ENCODE measurements around the gene BOC. TPM values are rescaled to one million over a fixed set of nuclear protein-coding genes. Genes with fewer than 3 reads are reported as not detected.
A peak's percentile ranks its signal among the peaks of the same experiment; 100 is the strongest.

BOC gene
- total and polyA plus RNA-seq, 4 donors = 6.6 to 164 (median 26.8) TPM

DNA sequence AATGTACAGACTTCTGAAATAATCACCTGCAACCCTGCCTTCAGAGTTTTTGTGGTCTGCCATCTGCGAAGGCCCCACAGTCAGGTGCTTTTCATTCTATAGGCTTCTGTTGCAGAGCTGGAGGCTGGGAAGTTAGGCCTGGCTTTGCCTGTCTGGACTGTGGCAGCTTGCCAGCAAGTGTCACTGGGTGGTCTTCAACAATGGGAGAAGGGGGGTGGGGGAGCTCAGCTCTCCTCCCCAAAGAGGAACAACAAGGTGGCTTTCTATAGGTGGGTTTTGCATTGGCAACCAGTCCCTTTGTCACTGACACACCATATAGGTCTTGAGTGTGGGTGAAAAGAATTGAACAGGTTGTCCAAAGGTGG, 7.3 kb downstream of the BOC start:
- intact Hi-C loops (cut with DNase I) = no loop called here
- Histone ChIP-seq H3K27ac (ENCODE audit: low read depth in 1 of 2, low read length in 2 of 2) (no peak overlapping the region), H3K36me3 (ENCODE audit: control insufficient read depth in 1 of 2, insufficient read depth in 2 of 2, low read length in 1 of 2) (peaks cover 0 to 3% of the 10 kb centered on the region in 2 donors), H3K4me1 (ENCODE audit: control insufficient read depth in 1 of 2, insufficient read depth in 2 of 2, low read length in 2 of 2) (no peaks in the 10 kb centered on the region), H3K4me3 (ENCODE audit: low read length in 2 of 2) (no peak overlapping the region), H3K9me3 (ENCODE audit: control insufficient read depth, low read length) (no peaks in the 10 kb centered on the region), H3K27me3 (ENCODE audit: control insufficient read depth in 1 of 2, insufficient read depth in 2 of 2, low read length in 1 of 2) (no peaks in the 10 kb centered on the region)
- WGBS, 2 donors = 95 to 100% methylated on average over 1 of the region's 1 CpG
- no peak for DNase-seq
- no peak for ATAC-seq (ENCODE audit: low FRiP score)

DNA sequence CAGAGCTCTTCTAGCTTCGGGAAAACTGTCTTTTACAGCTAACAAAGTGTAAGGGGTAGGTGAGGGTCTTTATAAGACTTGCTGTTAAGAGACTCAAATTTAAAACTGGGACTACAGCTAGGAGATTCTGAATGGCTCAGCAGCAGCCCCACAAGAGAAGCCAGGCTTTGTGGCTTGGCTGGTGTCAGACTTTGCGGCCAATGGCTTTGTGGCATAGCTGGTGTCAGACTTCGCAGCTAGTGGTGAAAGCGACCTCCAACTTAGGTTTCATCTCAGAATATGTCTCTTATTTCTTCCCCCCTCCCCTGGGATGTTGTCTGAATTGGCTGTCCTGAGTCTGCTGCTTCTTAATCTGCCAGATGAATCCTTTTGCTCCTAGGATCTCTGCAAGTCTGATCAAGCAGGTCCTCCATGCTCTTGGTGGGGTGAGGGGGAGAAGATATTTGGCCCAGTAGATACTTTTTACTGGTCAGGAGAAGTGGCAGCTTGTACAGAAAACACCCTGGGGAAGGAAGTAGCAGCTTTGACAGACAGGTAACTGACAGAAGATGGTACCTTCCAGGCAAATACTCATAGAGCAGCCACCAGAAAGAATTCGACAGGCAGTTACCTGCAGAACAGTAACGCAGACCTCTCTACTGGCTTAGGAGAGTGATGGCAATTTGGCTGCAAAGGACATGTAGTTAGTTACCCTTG, 8.4 kb downstream of the BOC start:
- no peak for ATAC-seq (ENCODE audit: low FRiP score)
- no peak for DNase-seq
- H3K4me1 ChIP-seq (ENCODE audit: control insufficient read depth in 1 of 2, insufficient read depth in 2 of 2, low read length in 2 of 2) = no peaks in the 10 kb centered on the region

DNA sequence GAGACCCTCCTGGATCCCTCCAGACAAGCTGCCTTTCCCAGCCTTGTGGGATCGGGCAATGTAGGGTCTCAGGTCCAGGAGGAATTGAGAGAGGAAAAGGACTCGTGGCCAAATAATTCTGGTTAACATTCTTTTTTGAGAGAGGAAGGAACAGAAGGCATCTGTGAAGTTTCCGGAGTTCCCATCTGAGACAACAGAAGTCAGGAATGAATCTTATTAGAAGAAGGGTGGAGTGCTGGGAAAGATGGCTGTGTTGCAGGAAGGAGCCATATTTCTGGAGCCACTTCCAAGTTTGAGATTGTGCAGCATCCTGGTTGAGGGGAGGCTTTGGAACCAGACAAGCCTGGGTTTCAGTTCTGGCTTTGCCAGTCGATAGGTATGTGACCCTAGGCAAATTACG, 9.4 kb downstream of the BOC start:
- Histone ChIP-seq H3K27me3 (ENCODE audit: control insufficient read depth in 1 of 2, insufficient read depth in 2 of 2, low read length in 1 of 2) (no peaks in the 10 kb centered on the region), H3K4me1 (ENCODE audit: control insufficient read depth in 1 of 2, insufficient read depth in 2 of 2, low read length in 2 of 2) (no peaks in the 10 kb centered on the region), H3K36me3 (ENCODE audit: control insufficient read depth in 1 of 2, insufficient read depth in 2 of 2, low read length in 1 of 2) (peaks cover 0 to 3% of the 10 kb centered on the region in 2 donors), H3K4me3 (ENCODE audit: low read length in 2 of 2) (no peak overlapping the region), H3K27ac (ENCODE audit: low read depth in 1 of 2, low read length in 2 of 2) (no peak overlapping the region), H3K9me3 (ENCODE audit: control insufficient read depth, low read length) (no peaks in the 10 kb centered on the region)
- DNase-seq (no peak), ATAC-seq (ENCODE audit: low FRiP score) (no peak)
- 93 to 97% methylated on average over 5 of the region's 5 CpGs for WGBS, 2 donors
- intact Hi-C loops (cut with DNase I) = no loop called here

More for the DNA sequence above, 8.4 kb downstream of the BOC start:
- Histone ChIP-seq H3K36me3 (ENCODE audit: control insufficient read depth in 1 of 2, insufficient read depth in 2 of 2, low read length in 1 of 2) (peaks cover 0 to 3% of the 10 kb centered on the region in 2 donors), H3K4me3 (ENCODE audit: low read length in 2 of 2) (no peak overlapping the region), H3K27me3 (ENCODE audit: control insufficient read depth in 1 of 2, insufficient read depth in 2 of 2, low read length in 1 of 2) (no peaks in the 10 kb centered on the region), H3K27ac (ENCODE audit: low read depth in 1 of 2, low read length in 2 of 2) (no peak overlapping the region), H3K9me3 (ENCODE audit: control insufficient read depth, low read length) (no peaks in the 10 kb centered on the region)
- intact Hi-C loops (cut with DNase I) = no loop called here
- WGBS, 2 donors = 73 to 80% methylated on average over 6 of the region's 6 CpGs

DNA sequence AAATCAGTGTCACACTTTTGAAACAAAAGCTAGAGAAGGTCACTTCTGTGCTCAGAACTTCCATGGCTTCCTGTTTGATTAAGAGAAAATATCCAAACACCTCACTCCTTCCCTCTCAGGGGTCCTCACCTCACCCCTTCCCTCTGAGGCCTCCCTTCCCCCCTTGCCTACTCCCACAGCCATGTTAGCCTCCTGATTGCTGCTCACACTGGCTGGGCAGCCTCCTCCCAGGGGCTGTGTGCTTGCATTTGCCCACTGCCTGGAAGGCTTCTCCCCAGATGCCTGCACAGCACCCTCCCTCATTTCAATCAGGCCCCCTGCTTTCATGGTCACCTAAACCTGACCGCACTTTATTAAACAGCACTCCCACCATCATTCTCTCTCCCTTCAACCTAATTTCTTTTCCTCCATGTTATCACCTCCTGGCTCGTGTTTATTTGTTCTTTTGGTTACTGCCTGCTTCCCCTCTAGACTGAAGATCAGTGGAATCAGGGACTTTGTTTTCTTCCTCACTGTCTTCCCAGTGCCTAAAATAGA, 10.4 kb downstream of the BOC start:
- Histone ChIP-seq H3K4me3 (ENCODE audit: low read length in 2 of 2) (no peak overlapping the region), H3K27ac (ENCODE audit: low read depth in 1 of 2, low read length in 2 of 2) (no peak overlapping the region), H3K27me3 (ENCODE audit: control insufficient read depth in 1 of 2, insufficient read depth in 2 of 2, low read length in 1 of 2) (no peaks in the 10 kb centered on the region), H3K9me3 (ENCODE audit: control insufficient read depth, low read length) (no peaks in the 10 kb centered on the region), H3K4me1 (ENCODE audit: control insufficient read depth in 1 of 2, insufficient read depth in 2 of 2, low read length in 2 of 2) (no peaks in the 10 kb centered on the region), H3K36me3 (ENCODE audit: control insufficient read depth in 1 of 2, insufficient read depth in 2 of 2, low read length in 1 of 2) (peaks cover 0 to 3% of the 10 kb centered on the region in 2 donors)
- WGBS, 2 donors = 85 to 89% methylated on average over 2 of the region's 2 CpGs
- intact Hi-C loops (cut with DNase I) = no loop called here
- DNase-seq (no peak), ATAC-seq (ENCODE audit: low FRiP score) (no peak)

DNA sequence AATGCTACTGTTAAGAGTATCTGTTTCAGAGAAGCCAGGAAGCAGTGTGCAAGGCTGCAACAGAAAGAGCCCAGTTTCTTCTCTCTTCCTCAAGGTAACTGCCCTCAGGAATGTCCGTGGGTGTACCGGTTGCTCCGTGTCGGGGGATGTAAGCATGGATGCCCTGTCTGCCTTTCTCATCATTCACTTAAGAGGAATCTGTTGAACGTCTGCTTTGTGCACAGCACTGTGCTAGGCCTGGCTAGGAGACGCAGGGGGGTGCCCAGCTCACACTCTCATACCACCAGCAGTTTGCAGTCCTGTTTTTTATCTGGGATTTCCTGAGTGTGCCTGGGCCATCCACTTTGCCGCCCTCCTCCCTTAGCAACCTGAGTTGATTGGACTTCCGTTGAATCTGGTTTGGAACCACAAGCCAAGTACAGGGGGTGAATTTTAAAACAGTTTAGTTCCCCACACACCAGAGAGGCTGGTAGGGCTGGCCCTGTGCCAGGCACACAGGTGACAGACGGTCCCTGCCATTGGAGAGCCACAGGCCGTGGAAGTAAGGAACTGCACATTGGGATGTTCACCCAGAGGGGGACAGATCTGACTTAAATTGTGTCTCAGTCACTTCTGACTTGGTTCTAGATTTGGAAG, 11.2 kb downstream of the BOC start:
- Histone ChIP-seq H3K36me3 (ENCODE audit: control insufficient read depth in 1 of 2, insufficient read depth in 2 of 2, low read length in 1 of 2) (peaks cover 0 to 3% of the 10 kb centered on the region in 2 donors), H3K27ac (ENCODE audit: low read depth in 1 of 2, low read length in 2 of 2) (no peak overlapping the region), H3K27me3 (ENCODE audit: control insufficient read depth in 1 of 2, insufficient read depth in 2 of 2, low read length in 1 of 2) (no peaks in the 10 kb centered on the region), H3K9me3 (ENCODE audit: control insufficient read depth, low read length) (no peaks in the 10 kb centered on the region), H3K4me1 (ENCODE audit: control insufficient read depth in 1 of 2, insufficient read depth in 2 of 2, low read length in 2 of 2) (no peaks in the 10 kb centered on the region), H3K4me3 (ENCODE audit: low read length in 2 of 2) (no peak overlapping the region)
- no peak for DNase-seq
- 83 to 91% methylated on average over 10 of the region's 10 CpGs for WGBS, 2 donors
- ATAC-seq (ENCODE audit: low FRiP score) = no peak
- intact Hi-C loops (cut with DNase I) = no loop called here

DNA sequence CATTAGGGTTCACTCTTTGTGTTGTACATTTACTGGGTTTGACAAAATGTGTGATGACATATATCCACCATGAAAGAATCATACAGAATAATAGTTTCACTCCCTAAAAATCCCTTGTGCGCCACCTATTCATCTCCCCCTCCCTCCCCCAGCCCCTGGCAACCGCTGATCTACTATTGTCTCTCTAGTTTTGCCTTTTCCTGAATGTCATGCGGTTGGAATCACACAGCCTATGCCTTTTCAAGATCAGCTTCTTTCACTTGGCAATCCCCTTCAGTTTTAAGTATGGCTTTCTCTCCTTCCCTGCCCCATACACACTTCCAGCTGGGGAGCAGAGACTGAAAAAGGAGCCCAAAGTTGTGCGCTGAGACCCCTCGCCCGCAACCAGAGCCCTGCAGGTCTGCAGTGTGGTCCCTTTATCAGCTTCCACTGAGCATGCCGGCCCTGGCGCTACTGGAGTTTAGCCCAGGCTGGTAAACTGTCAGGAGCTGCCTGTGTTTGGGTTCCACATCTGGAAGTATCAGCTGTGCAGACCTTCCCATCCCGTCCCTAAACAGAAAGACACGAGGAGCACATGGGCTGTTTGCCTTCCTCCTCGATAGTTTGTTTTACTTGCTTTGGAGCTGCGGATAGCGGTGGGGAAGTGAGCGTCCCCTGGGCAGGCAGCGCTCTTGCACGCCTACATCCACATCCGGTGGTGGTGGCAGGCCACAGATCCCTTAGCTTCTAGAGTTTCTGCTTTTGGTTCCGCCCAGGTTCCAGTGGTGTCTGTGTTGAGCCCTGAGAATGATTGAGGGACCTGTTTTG, 12.3 kb downstream of the BOC start:
- no peaks in the 10 kb centered on the region for H3K4me1 ChIP-seq (ENCODE audit: control insufficient read depth in 1 of 2, insufficient read depth in 2 of 2, low read length in 2 of 2)
- intact Hi-C loops (cut with DNase I) = no loop called here
- no peak overlapping the region for H3K4me3 ChIP-seq (ENCODE audit: low read length in 2 of 2)
- H3K27me3 ChIP-seq (ENCODE audit: control insufficient read depth in 1 of 2, insufficient read depth in 2 of 2, low read length in 1 of 2) = no peaks in the 10 kb centered on the region
- H3K36me3 ChIP-seq (ENCODE audit: control insufficient read depth in 1 of 2, insufficient read depth in 2 of 2, low read length in 1 of 2) = no peaks in the 10 kb centered on the region
- no peak overlapping the region for H3K27ac ChIP-seq (ENCODE audit: low read depth in 1 of 2, low read length in 2 of 2)
- ATAC-seq (ENCODE audit: low FRiP score) (no peak), DNase-seq (peak in 1 of 2 donors; percentile 57)
- no peaks in the 10 kb centered on the region for H3K9me3 ChIP-seq (ENCODE audit: control insufficient read depth, low read length)
- 89 to 92% methylated on average over 18 of the region's 18 CpGs for WGBS, 2 donors

DNA sequence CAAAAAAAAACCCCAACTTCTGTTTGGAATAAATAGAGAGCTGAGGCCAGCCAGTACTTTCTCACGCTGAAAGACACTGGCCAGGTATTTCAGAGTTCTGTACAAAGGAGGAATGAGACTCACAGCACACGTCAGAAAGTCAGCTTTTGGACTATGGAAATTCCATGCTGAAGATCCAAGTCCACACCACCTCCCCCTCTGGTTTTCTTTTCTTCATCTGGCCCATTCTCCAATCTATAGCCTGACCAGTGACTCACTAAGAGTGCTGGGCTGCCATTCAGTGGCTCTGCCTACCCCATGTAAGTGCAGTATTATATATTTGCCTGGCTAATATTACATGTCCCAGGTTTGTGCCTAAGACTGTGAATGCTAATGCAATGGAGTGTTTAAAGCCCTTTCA, 13.9 kb downstream of the BOC start:
- H3K36me3 ChIP-seq (ENCODE audit: control insufficient read depth in 1 of 2, insufficient read depth in 2 of 2, low read length in 1 of 2) = no peaks in the 10 kb centered on the region
- H3K27ac ChIP-seq (ENCODE audit: low read depth in 1 of 2, low read length in 2 of 2) = no peak overlapping the region
- intact Hi-C loops (cut with DNase I) = no loop called here
- H3K4me1 ChIP-seq (ENCODE audit: control insufficient read depth in 1 of 2, insufficient read depth in 2 of 2, low read length in 2 of 2) = no peaks in the 10 kb centered on the region
- H3K4me3 ChIP-seq (ENCODE audit: low read length in 2 of 2) = no peak overlapping the region
- 87 to 90% methylated on average over 2 of the region's 2 CpGs for WGBS, 2 donors
- no peaks in the 10 kb centered on the region for H3K27me3 ChIP-seq (ENCODE audit: control insufficient read depth in 1 of 2, insufficient read depth in 2 of 2, low read length in 1 of 2)
- no peak for DNase-seq
- H3K9me3 ChIP-seq (ENCODE audit: control insufficient read depth, low read length) = no peaks in the 10 kb centered on the region
- ATAC-seq (ENCODE audit: low FRiP score) = no peak

DNA sequence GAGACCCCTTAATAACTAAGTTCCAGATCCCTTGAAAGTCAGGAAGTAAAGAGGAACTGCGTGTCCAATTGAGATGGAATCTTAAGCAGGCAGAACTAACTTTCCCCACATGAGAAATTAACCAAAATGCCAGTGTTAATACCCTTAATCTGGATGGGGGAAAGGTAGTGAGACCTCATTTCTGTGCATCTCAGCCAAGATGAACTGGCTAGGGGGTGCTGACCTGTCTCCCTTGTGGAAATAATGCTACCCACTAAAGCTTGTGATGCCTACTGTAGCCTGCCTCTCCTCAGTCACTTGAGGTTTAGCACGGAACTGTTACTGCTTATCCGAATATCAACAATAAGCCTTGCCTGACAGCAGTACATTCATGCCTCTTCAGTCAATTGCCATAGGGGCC, 15.1 kb downstream of the BOC start:
- intact Hi-C loops (cut with DNase I) = no loop called here
- Histone ChIP-seq H3K9me3 (ENCODE audit: control insufficient read depth, low read length) (no peaks in the 10 kb centered on the region), H3K27ac (ENCODE audit: low read depth in 1 of 2, low read length in 2 of 2) (no peak overlapping the region), H3K4me1 (ENCODE audit: control insufficient read depth in 1 of 2, insufficient read depth in 2 of 2, low read length in 2 of 2) (no peaks in the 10 kb centered on the region), H3K36me3 (ENCODE audit: control insufficient read depth in 1 of 2, insufficient read depth in 2 of 2, low read length in 1 of 2) (no peaks in the 10 kb centered on the region), H3K4me3 (ENCODE audit: low read length in 2 of 2) (no peak overlapping the region), H3K27me3 (ENCODE audit: control insufficient read depth in 1 of 2, insufficient read depth in 2 of 2, low read length in 1 of 2) (no peaks in the 10 kb centered on the region)
- DNase-seq = no peak
- ATAC-seq (ENCODE audit: low FRiP score) = no peak
- WGBS, 2 donors = 95 to 98% methylated on average over 3 of the region's 3 CpGs
